Esophagus squamous epithelium (tissue), 4 donors: Measurements from ENCODE around the gene ABCB10.
"Not testable (repeated sequence)": the region's sequence is repeated elsewhere in the genome, so short reads cannot be mapped to it uniquely, and the experiment has no call there.

Experiments used
- POLR2A ChIP-seq, 4 donors: fragments of 450-650 bp; IDR thresholded peaks; one replicate each; pipeline ENCODE4 v1.6.1; 2017; ENCODE audit warnings: antibody characterized with exemption in 4 of 4, mild to moderate bottlenecking in 4 of 4, moderate library complexity in 3 of 4
- TF ChIP-seq, protein P1 (sequence below), 6 experiments: fragments of 450-650 bp in 4 of 6; fragments of 200-600 bp in 2 of 6; sonication (generic) in 2 of 6; IDR thresholded peaks; one replicate each; pipeline ENCODE4 v1.5.1; 2016 to 2019; ENCODE audit warnings: antibody characterized with exemption in 6 of 6, mild to moderate bottlenecking in 4 of 6, moderate library complexity in 4 of 6

DNA sequence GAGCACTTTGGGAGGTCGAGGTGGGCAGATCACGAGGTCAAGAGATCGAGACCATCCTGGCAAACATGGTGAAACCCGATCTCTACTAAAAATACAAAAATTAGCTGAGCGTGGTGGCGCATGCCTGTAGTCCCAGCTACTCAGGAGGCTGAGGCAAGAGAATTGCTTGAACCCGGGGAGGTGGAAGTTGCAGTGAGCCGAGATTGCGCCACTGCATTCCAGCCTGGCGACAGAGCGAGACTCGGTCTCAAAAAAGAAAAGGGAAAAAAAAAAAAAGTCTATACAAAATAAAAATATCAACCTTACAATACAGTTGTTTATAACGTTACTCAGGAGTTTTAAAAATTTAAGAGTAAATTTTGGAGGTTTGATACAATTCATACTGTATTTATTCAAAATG is 82.6 kb downstream of the ABCB10 start:
- TF ChIP-seq, protein P1, sequence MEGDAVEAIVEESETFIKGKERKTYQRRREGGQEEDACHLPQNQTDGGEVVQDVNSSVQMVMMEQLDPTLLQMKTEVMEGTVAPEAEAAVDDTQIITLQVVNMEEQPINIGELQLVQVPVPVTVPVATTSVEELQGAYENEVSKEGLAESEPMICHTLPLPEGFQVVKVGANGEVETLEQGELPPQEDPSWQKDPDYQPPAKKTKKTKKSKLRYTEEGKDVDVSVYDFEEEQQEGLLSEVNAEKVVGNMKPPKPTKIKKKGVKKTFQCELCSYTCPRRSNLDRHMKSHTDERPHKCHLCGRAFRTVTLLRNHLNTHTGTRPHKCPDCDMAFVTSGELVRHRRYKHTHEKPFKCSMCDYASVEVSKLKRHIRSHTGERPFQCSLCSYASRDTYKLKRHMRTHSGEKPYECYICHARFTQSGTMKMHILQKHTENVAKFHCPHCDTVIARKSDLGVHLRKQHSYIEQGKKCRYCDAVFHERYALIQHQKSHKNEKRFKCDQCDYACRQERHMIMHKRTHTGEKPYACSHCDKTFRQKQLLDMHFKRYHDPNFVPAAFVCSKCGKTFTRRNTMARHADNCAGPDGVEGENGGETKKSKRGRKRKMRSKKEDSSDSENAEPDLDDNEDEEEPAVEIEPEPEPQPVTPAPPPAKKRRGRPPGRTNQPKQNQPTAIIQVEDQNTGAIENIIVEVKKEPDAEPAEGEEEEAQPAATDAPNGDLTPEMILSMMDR (IDR thresholded peaks at IDR 0.05) = not testable (repeated sequence)
- not testable (repeated sequence) for TF ChIP-seq POLR2A (IDR thresholded peaks at IDR 0.05)
